HepG2 (cell line): ENCODE measurements around the gene TLK1. TPM values are rescaled to one million over a fixed set of nuclear protein-coding genes. Genes with fewer than 3 reads are reported as not detected.
A peak's percentile ranks its signal among the peaks of the same experiment; 100 is the strongest.

Source experiments
- ATAD3A ChIP-seq: sonication (generic); formaldehyde crosslinking; IDR thresholded peaks from 2 replicates; pipeline ENCODE4 v1.4.0; 2020; ENCODE audit warnings: missing genetic modification reagents
- CEBPB ChIP-seq: IDR thresholded peaks from 2 replicates; pipeline ENCODE4 v1.6.1; 2011; ENCODE audit warnings: low read depth, low read length, improper control_type of control experiment, borderline replicate concordance
- GATAD2A ChIP-seq: IDR thresholded peaks from 2 replicates; pipeline ENCODE4 v1.6.1; 2016
- KAT7 ChIP-seq: IDR thresholded peaks from 2 replicates; pipeline ENCODE4 v1.6.1; 2018; ENCODE audit warnings: borderline replicate concordance, missing compliant biosample characterization
- KLF16 ChIP-seq, 2 experiments: sonication (generic) in 1 of 2; formaldehyde crosslinking in 1 of 2; IDR thresholded peaks; 2 replicates each; pipeline versions ENCODE4 v1.6.1 to v1.8.0; 2016 to 2023; ENCODE audit warnings: missing genetic modification reagents in 2 of 2, missing compliant biosample characterization in 1 of 2
- MLLT10 ChIP-seq: sonication (generic); formaldehyde crosslinking; IDR thresholded peaks from 2 replicates; pipeline ENCODE4 v1.4.0; 2020; ENCODE audit warnings: missing genetic modification reagents
- MZF1 ChIP-seq: sonication (generic); formaldehyde crosslinking; IDR thresholded peaks from 2 replicates; pipeline ENCODE4 v1.8.1; 2023; ENCODE audit warnings: mild to moderate bottlenecking, missing genetic modification reagents, borderline replicate concordance
- NBN ChIP-seq: fragments of 450-650 bp; conservative IDR thresholded peaks from 2 replicates; pipeline ENCODE4 v1.6.1; 2017
- NKX3-1 ChIP-seq: sonication (generic); formaldehyde crosslinking; IDR thresholded peaks from 2 replicates; pipeline ENCODE4 v1.5.0; 2020; ENCODE audit warnings: missing genetic modification reagents
- PRMT3 ChIP-seq: sonication (generic); formaldehyde crosslinking; IDR thresholded peaks from 2 replicates; pipeline ENCODE4 v1.8.1; 2022; ENCODE audit warnings: low read depth, mild to moderate bottlenecking, moderate library complexity, missing genetic modification reagents, borderline replicate concordance
- RBM22 ChIP-seq: fragments of 200-400 bp; formaldehyde crosslinking; optimal IDR thresholded peaks from 2 replicates; pipeline ENCODE3; 2017; ENCODE audit warnings: mild to moderate bottlenecking, low read length, moderate library complexity
- SOX5 ChIP-seq: IDR thresholded peaks from 2 replicates; pipeline ENCODE4 v1.6.1; 2016; ENCODE audit warnings: borderline replicate concordance
- SYNCRIP ChIP-seq: fragments of 200-400 bp; formaldehyde crosslinking; IDR thresholded peaks from 2 replicates; pipeline ENCODE4 v1.6.1; 2018; ENCODE audit warnings: mild to moderate bottlenecking, low read depth, low read length; ENCODE audit not compliant: insufficient read depth
- XRCC5 ChIP-seq: fragments of 200-400 bp; formaldehyde crosslinking; optimal IDR thresholded peaks from 2 replicates; pipeline ENCODE3; 2017; ENCODE audit warnings: mild to moderate bottlenecking, low read length
- ZFP62 ChIP-seq: sonication (generic); formaldehyde crosslinking; IDR thresholded peaks from 2 replicates; pipeline ENCODE4 v1.4.0; 2020; ENCODE audit warnings: missing genetic modification reagents
- ZNF441 ChIP-seq: sonication (generic); formaldehyde crosslinking; IDR thresholded peaks from 2 replicates; pipeline ENCODE4 v1.7.0; 2021; ENCODE audit warnings: missing genetic modification reagents, borderline replicate concordance
- ZNF713 ChIP-seq: sonication (generic); formaldehyde crosslinking; IDR thresholded peaks from 2 replicates; pipeline ENCODE4 v1.4.0; 2020; ENCODE audit warnings: mild to moderate bottlenecking, missing genetic modification reagents
- ZSCAN9 ChIP-seq: IDR thresholded peaks from 2 replicates; pipeline ENCODE4 v1.6.1; 2016; ENCODE audit warnings: borderline replicate concordance
- polyA plus RNA-seq, 8 experiments: library from polyadenylated mRNA; depleted of rRNA in 3 of 8; stranded (reverse) in 7 of 8; unstranded in 1 of 8; fragments of >200 nt; fragmentation: Illumina TruSeq in 4 of 8; extraction: Trizol in 4 of 8; gene quantifications; 2 replicates each; pipeline versions ENCODE4 v1.2.1 to v1.2.3, GENCODE V29; 2011 to 2016; ENCODE audit warnings: low read depth in 4 of 8, missing spikeins in 1 of 8, mixed read lengths in 1 of 8; ENCODE audit not compliant: insufficient read depth in 1 of 8
- total RNA-seq, 5 experiments: library from RNA; depleted of rRNA; stranded (reverse); fragments of >200 nt; fragmentation: Illumina TruSeq; extraction: Trizol; gene quantifications; 2 replicates each; pipeline ENCODE4 v1.2.3, GENCODE V29; 2016; ENCODE audit warnings: low read depth in 1 of 5
- TF ChIP-seq, protein P1 (sequence below): sonication (generic); formaldehyde crosslinking; IDR thresholded peaks from 2 replicates; pipeline ENCODE4 v1.4.0; 2020; ENCODE audit warnings: mild to moderate bottlenecking, missing genetic modification reagents
- TF ChIP-seq, protein P2 (sequence below): sonication (generic); formaldehyde crosslinking; IDR thresholded peaks from 2 replicates; pipeline ENCODE4 v1.9.0; 2021; ENCODE audit warnings: missing genetic modification reagents, mild to moderate bottlenecking, borderline replicate concordance
- TF ChIP-seq, protein P3 (sequence below): sonication (generic); formaldehyde crosslinking; IDR thresholded peaks from 2 replicates; pipeline ENCODE4 v1.8.1; 2022; ENCODE audit warnings: low read depth, mild to moderate bottlenecking, missing genetic modification reagents
- TF ChIP-seq, protein P4 (sequence below): sonication (generic); formaldehyde crosslinking; IDR thresholded peaks from 2 replicates; pipeline ENCODE4 v1.4.0; 2020; ENCODE audit warnings: mild to moderate bottlenecking, missing genetic modification reagents

Gene TLK1
- total and polyA plus RNA-seq, 2 of the 13 experiments (the other 11 are each of a cell fraction or from before 2014, with no cell fraction given): 16.8 to 28.7 TPM

DNA sequence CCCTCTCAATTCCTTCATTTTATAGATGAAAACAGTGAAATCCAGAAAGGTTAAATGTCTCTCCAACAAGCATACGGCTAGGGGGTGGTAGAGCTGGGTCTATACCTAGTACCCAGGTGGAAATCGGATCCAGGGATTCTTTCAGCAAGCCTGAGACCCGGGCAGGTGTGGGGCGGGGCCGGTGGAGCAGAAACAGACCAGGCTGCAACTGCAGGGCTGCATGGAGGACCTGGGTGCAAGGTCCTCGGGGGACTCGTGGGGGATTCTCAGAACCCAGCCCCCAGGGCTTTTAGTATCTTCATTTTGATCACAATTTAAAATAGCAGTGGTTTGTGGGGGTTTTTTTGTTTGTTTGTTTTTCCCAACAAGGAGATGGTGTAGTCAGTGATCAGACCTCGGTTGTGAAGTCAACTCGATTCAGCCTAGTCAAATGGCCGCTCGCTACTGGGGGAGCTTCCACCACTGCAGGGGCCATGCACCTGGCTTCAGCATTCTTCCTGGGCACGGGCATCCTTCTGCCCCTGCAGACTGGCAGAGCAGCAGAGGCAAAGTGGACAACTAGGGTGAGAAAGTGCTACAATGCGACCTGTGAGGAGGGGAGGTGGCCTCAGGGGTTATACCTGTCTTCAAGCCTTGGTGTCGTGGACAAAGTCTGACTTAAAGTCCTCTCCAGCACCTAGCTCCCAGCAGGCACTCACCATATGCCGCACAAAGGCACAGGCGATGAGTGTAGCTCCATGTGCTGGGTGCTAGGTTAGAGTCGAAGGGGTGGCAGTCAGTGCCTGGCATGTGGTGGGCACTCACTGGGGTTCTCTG is 185.4 kb downstream of the TLK1 start (continued):
- 0 out of 2 replicates have a peak, but pooled peaks have one; percentile 12 for TF ChIP-seq SOX5 (CRISPR knock-in tag)
- TF ChIP-seq ATAD3A: no peak
- TF ChIP-seq, protein P1, sequence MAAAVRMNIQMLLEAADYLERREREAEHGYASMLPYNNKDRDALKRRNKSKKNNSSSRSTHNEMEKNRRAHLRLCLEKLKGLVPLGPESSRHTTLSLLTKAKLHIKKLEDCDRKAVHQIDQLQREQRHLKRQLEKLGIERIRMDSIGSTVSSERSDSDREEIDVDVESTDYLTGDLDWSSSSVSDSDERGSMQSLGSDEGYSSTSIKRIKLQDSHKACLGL (CRISPR knock-in tag): 0 out of 2 replicates have a peak, but pooled peaks have one; percentile 61
- TF ChIP-seq XRCC5: no peak
- no peak for TF ChIP-seq KLF16 (CRISPR knock-in tag; IDR thresholded peaks at IDR 0.05)
- TF ChIP-seq GATAD2A (CRISPR knock-in tag): peak; percentile 32; the same call in 1 of the 2 replicates
- no peak for TF ChIP-seq ZNF441
- no peak for TF ChIP-seq NBN
- TF ChIP-seq ZFP62 (CRISPR knock-in tag): no peak
- TF ChIP-seq NKX3-1 (CRISPR knock-in tag): no peak
- TF ChIP-seq CEBPB: no peak
- TF ChIP-seq, protein P2, sequence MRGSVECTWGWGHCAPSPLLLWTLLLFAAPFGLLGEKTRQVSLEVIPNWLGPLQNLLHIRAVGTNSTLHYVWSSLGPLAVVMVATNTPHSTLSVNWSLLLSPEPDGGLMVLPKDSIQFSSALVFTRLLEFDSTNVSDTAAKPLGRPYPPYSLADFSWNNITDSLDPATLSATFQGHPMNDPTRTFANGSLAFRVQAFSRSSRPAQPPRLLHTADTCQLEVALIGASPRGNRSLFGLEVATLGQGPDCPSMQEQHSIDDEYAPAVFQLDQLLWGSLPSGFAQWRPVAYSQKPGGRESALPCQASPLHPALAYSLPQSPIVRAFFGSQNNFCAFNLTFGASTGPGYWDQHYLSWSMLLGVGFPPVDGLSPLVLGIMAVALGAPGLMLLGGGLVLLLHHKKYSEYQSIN (CRISPR knock-in tag): no peak
- no peak for TF ChIP-seq SYNCRIP
- no peak for TF ChIP-seq KAT7 (CRISPR knock-in tag)
- no peak for TF ChIP-seq ZNF713 (CRISPR knock-in tag)
- TF ChIP-seq PRMT3 (CRISPR knock-in tag): no peak
- TF ChIP-seq, protein P3, sequence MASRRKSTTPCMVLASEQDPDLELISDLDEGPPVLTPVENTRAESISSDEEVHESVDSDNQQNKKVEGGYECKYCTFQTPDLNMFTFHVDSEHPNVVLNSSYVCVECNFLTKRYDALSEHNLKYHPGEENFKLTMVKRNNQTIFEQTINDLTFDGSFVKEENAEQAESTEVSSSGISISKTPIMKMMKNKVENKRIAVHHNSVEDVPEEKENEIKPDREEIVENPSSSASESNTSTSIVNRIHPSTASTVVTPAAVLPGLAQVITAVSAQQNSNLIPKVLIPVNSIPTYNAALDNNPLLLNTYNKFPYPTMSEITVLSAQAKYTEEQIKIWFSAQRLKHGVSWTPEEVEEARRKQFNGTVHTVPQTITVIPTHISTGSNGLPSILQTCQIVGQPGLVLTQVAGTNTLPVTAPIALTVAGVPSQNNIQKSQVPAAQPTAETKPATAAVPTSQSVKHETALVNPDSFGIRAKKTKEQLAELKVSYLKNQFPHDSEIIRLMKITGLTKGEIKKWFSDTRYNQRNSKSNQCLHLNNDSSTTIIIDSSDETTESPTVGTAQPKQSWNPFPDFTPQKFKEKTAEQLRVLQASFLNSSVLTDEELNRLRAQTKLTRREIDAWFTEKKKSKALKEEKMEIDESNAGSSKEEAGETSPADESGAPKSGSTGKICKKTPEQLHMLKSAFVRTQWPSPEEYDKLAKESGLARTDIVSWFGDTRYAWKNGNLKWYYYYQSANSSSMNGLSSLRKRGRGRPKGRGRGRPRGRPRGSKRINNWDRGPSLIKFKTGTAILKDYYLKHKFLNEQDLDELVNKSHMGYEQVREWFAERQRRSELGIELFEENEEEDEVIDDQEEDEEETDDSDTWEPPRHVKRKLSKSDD (CRISPR knock-in tag): no peak
- TF ChIP-seq, protein P4, sequence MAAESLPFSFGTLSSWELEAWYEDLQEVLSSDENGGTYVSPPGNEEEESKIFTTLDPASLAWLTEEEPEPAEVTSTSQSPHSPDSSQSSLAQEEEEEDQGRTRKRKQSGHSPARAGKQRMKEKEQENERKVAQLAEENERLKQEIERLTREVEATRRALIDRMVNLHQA (CRISPR knock-in tag): no peak
- TF ChIP-seq RBM22: no peak
- no peak for TF ChIP-seq ZSCAN9 (CRISPR knock-in tag)
- TF ChIP-seq MLLT10 (CRISPR knock-in tag): no peak
- TF ChIP-seq MZF1: no peak
